H9 (cell line): Measurements from ENCODE around the gene PRR16. TPM values are rescaled to one million over a fixed set of nuclear protein-coding genes. Genes with fewer than 3 reads are reported as not detected.

ENCODE experiments used
- DNase-seq: peaks from one replicate; pipeline ENCODE4 v3.0.0-alpha.2; 2017
- H2AFZ ChIP-seq: one replicate; pipeline ENCODE4 v1.6.1; 2013; ENCODE audit warnings: mild to moderate bottlenecking, low read length, control low read depth, moderate library complexity
- H2AK5ac ChIP-seq: 2 replicates; pipeline ENCODE4 v1.6.1; 2013; ENCODE audit warnings: low read length, control low read depth, mixed read lengths; ENCODE audit not compliant: insufficient read length
- H2BK120ac ChIP-seq: one replicate; pipeline ENCODE4 v1.6.1; 2013; ENCODE audit warnings: low read depth, mild to moderate bottlenecking, low read length, control low read depth, inconsistent platforms; ENCODE audit not compliant: poor library complexity, severe bottlenecking
- H2BK12ac ChIP-seq: 2 replicates; pipeline ENCODE4 v1.6.1; 2013; ENCODE audit warnings: low read length, control low read depth, mixed read lengths, low read depth; ENCODE audit not compliant: insufficient read length
- H2BK15ac ChIP-seq: 2 replicates; pipeline ENCODE4 v1.6.1; 2013; ENCODE audit warnings: low read depth, low read length, control low read depth
- H2BK20ac ChIP-seq: one replicate; pipeline ENCODE4 v1.6.1; 2013; ENCODE audit warnings: low read depth, mild to moderate bottlenecking, low read length, control low read depth, inconsistent platforms; ENCODE audit not compliant: poor library complexity, severe bottlenecking
- H2BK5ac ChIP-seq: 2 replicates; pipeline ENCODE4 v1.6.1; 2013; ENCODE audit warnings: low read length, control low read depth, mixed read lengths; ENCODE audit not compliant: insufficient read length
- H3K14ac ChIP-seq: 2 replicates; pipeline ENCODE4 v1.6.1; 2013; ENCODE audit warnings: low read length, control low read depth; ENCODE audit not compliant: insufficient read depth
- H3K18ac ChIP-seq: 2 replicates; pipeline ENCODE4 v1.6.1; 2013; ENCODE audit warnings: low read depth, mild to moderate bottlenecking, mixed read lengths, low read length, control low read depth; ENCODE audit not compliant: insufficient read length
- H3K23ac ChIP-seq: 2 replicates; pipeline ENCODE4 v1.6.1; 2013; ENCODE audit warnings: low read length, control low read depth, mixed read lengths, low read depth; ENCODE audit not compliant: insufficient read length
- H3K23me2 ChIP-seq: 2 replicates; pipeline ENCODE4 v1.6.1; 2013; ENCODE audit warnings: low read depth, mild to moderate bottlenecking, mixed read lengths, low read length, control low read depth; ENCODE audit not compliant: insufficient read length, poor library complexity, severe bottlenecking
- H3K27ac ChIP-seq: 2 replicates; pipeline ENCODE4 v1.5.1; 2013; ENCODE audit warnings: low read length, control low read depth, mixed read lengths, low read depth; ENCODE audit not compliant: insufficient read length
- H3K27me3 ChIP-seq: 2 replicates; pipeline ENCODE4 v1.6.1; 2013; ENCODE audit warnings: low read length, control low read depth, inconsistent platforms; ENCODE audit not compliant: insufficient read depth
- H3K4ac ChIP-seq: 2 replicates; pipeline ENCODE4 v1.6.1; 2013; ENCODE audit warnings: low read depth, mild to moderate bottlenecking, control low read depth, inconsistent platforms, low read length, moderate library complexity
- H3K4me1 ChIP-seq: 2 replicates; pipeline ENCODE4 v1.6.1; 2013; ENCODE audit warnings: low read length, control low read depth, inconsistent platforms; ENCODE audit not compliant: insufficient read depth
- H3K4me2 ChIP-seq: 2 replicates; pipeline ENCODE4 v1.6.1; 2013; ENCODE audit warnings: low read length, control low read depth, mixed read lengths; ENCODE audit not compliant: insufficient read length, insufficient read depth
- H3K56ac ChIP-seq: 2 replicates; pipeline ENCODE4 v1.6.1; 2013; ENCODE audit warnings: low read depth, mild to moderate bottlenecking, mixed read lengths, low read length, control low read depth; ENCODE audit not compliant: insufficient read length
- H3K79me1 ChIP-seq: 2 replicates; pipeline ENCODE4 v1.6.1; 2013; ENCODE audit warnings: low read depth, mild to moderate bottlenecking, moderate library complexity, low read length, control low read depth, inconsistent platforms; ENCODE audit not compliant: insufficient read depth, poor library complexity, severe bottlenecking
- H3K79me2 ChIP-seq: 2 replicates; pipeline ENCODE4 v1.6.1; 2013; ENCODE audit warnings: low read length, control low read depth, inconsistent platforms; ENCODE audit not compliant: insufficient read depth
- H3K9ac ChIP-seq: 2 replicates; pipeline ENCODE4 v1.6.1; 2013; ENCODE audit warnings: low read length, control low read depth, mixed read lengths; ENCODE audit not compliant: insufficient read length; ENCODE audit errors: extremely low read depth
- H3K9me3 ChIP-seq: one replicate; pipeline ENCODE4 v1.6.1; 2013; ENCODE audit warnings: low read depth, low read length, inconsistent platforms; ENCODE audit not compliant: control insufficient read depth
- H3T11ph ChIP-seq: one replicate; pipeline ENCODE4 v1.6.1; 2013; ENCODE audit warnings: mild to moderate bottlenecking, low read length, control low read depth, inconsistent platforms
- H4K20me1 ChIP-seq: one replicate; pipeline ENCODE4 v1.6.1; 2013; ENCODE audit not compliant: control insufficient read depth, insufficient read length, insufficient read depth
- H4K5ac ChIP-seq: 2 replicates; pipeline ENCODE4 v1.6.1; 2013; ENCODE audit warnings: low read depth, mild to moderate bottlenecking, mixed read lengths, low read length, control low read depth; ENCODE audit not compliant: insufficient read length
- H4K8ac ChIP-seq: replicated peaks from 2 replicates; pipeline ENCODE4 v1.6.1; 2013; ENCODE audit warnings: low read length, control low read depth, mixed read lengths, low read depth; ENCODE audit not compliant: insufficient read length
- H4K91ac ChIP-seq: 2 replicates; pipeline ENCODE4 v1.6.1; 2013; ENCODE audit warnings: low read depth, mild to moderate bottlenecking, moderate library complexity, mixed read lengths, low read length, control low read depth; ENCODE audit not compliant: insufficient read length
- H3K27ac Mint-ChIP-seq, 3 experiments: 2 replicates in 2 of 3; 3 replicates in 1 of 3; pipeline ENCODE4 v1.8.0; 2020 to 2021; ENCODE audit warnings: mixed read lengths in 3 of 3, mild to moderate bottlenecking in 1 of 3, moderate library complexity in 1 of 3
- H3K27me3 Mint-ChIP-seq: 2 replicates; pipeline ENCODE4 v1.8.0; 2021; ENCODE audit warnings: low read depth, mild to moderate bottlenecking, moderate library complexity, mixed read lengths
- H3K36me3 Mint-ChIP-seq, 3 experiments: 2 replicates in 2 of 3; 3 replicates in 1 of 3; pipeline ENCODE4 v1.8.0; 2020 to 2021; ENCODE audit warnings: low read depth in 3 of 3, mixed read lengths in 3 of 3; ENCODE audit not compliant: insufficient read depth in 1 of 3
- H3K4me1 Mint-ChIP-seq, 2 experiments: 2 replicates each; pipeline ENCODE4 v1.8.0; 2020; ENCODE audit warnings: mixed read lengths in 2 of 2
- H3K4me3 Mint-ChIP-seq, 2 experiments: 2 replicates in 1 of 2; 3 replicates in 1 of 2; pipeline ENCODE4 v1.8.0; 2020 to 2021; ENCODE audit warnings: mild to moderate bottlenecking in 2 of 2, mixed read lengths in 2 of 2, moderate library complexity in 1 of 2
- H3K9me3 Mint-ChIP-seq, 2 experiments: 2 replicates in 1 of 2; 3 replicates in 1 of 2; pipeline ENCODE4 v1.8.0; 2020; ENCODE audit warnings: mild to moderate bottlenecking in 2 of 2, mixed read lengths in 2 of 2, moderate library complexity in 1 of 2
- CTCF ChIP-seq: fragments of 200-600 bp; sonication (generic); conservative IDR thresholded peaks from 3 replicates; pipeline ENCODE4 v1.8.0; 2021; ENCODE audit warnings: antibody characterized with exemption, mild to moderate bottlenecking
- WGBS: extraction: QIAGEN DNeasy Blood & Tissue Kit; methylation state at CpG from one replicate; pipeline ENCODE4 v1.1.7; 2013; ENCODE audit warnings: missing lambda C conversion rate, low lambda C conversion rate, mixed read lengths; ENCODE audit not compliant: insufficient read length; ENCODE audit errors: extremely low coverage; 5-methylcytosine and 5-hydroxymethylcytosine counted together
- total RNA-seq: library from RNA; stranded (reverse); gene quantifications from 2 replicates; pipeline ENCODE4 v1.2.1, GENCODE V29; 2021

The PRR16 gene
- total RNA-seq, 1 experiment from 2014 or later: 0.13 TPM

DNA sequence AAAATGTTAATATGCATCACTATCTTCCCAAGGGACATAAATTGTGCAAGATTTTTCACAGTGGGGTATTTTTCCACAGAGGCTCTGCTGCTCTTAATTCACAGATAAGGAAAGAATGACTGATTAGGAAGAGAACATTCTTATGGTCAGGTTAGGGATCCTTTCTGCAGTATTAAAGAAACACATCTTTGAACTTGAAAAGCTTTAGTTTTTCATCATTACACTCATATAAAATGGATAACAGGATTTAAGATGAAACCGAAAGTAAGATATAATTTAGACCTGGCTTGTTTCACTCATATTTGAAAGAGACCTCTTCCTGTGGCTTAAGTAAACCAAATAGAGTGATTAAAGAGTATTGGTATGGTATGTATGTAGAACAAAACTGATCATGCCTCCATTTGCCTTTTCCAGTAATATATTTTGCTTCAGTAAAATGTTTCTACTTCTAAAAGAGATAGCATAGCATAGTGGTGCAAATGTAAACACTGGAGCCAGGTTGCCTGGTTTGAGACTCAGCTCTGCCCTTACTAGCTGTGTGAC lies 160.0 kb downstream of the PRR16 start:
- no CpG with 5 or more reads among the region's 1 CpG for WGBS
- no peak for TF ChIP-seq CTCF
- H2BK12ac ChIP-seq: no peak overlapping the region
- H3K23ac ChIP-seq: no peak overlapping the region
- no peaks in the 10 kb centered on the region for H3K79me1 ChIP-seq
- no peak overlapping the region for H2BK5ac ChIP-seq
- H2BK20ac ChIP-seq: no peak overlapping the region
- H3K4ac ChIP-seq: no peak overlapping the region
- no peak overlapping the region for H2AK5ac ChIP-seq
- H3K36me3 Mint-ChIP-seq: no peaks in the 10 kb centered on the region
- no peak overlapping the region for H3K9ac ChIP-seq
- no peak overlapping the region for H2AFZ ChIP-seq
- H2BK15ac ChIP-seq: no peak overlapping the region
- H3K18ac ChIP-seq: no peak overlapping the region
- no peaks in the 10 kb centered on the region for H3K79me2 ChIP-seq
- no peak overlapping the region for H3K27ac ChIP-seq
- no peaks in the 10 kb centered on the region for H3K4me1 Mint-ChIP-seq
- no peak overlapping the region for H3K4me3 Mint-ChIP-seq
- no peaks in the 10 kb centered on the region for H3K23me2 ChIP-seq
- no peak overlapping the region for H4K8ac ChIP-seq
- DNase-seq: no peak
- 0 out of 5 replicates have a peak, but pooled peaks cover 0 to 2% of the 10 kb centered on the region in 2 experiments for H3K9me3 Mint-ChIP-seq
- no peaks in the 10 kb centered on the region for H3K9me3 ChIP-seq
- no peak overlapping the region for H3K56ac ChIP-seq
- H3K27me3 Mint-ChIP-seq: peaks cover 20% of the 10 kb centered on the region
- no peak overlapping the region for H3K27ac Mint-ChIP-seq
- no peak overlapping the region for H4K91ac ChIP-seq
- H2BK120ac ChIP-seq: no peak overlapping the region
- H4K20me1 ChIP-seq: no peaks in the 10 kb centered on the region
- no peak overlapping the region for H4K5ac ChIP-seq
- H3T11ph ChIP-seq: no peak overlapping the region
- no peak overlapping the region for H3K14ac ChIP-seq
- H3K4me1 ChIP-seq: no peaks in the 10 kb centered on the region
- no peaks in the 10 kb centered on the region for H3K27me3 ChIP-seq
- H3K4me2 ChIP-seq: no peak overlapping the region
